Suprapubic skin (tissue), 4 donors: ENCODE results near the gene MRPS10. TPM values are rescaled to one million over a fixed set of nuclear protein-coding genes. Genes with fewer than 3 reads are reported as not detected.
A peak's percentile ranks its signal among the peaks of the same experiment; 100 is the strongest.
"Not testable (repeated sequence)": the region's sequence is repeated elsewhere in the genome, so short reads cannot be mapped to it uniquely, and the experiment has no call there.

Source experiments
- DNase-seq, 2 donors: peaks; one replicate each; pipeline ENCODE4 v3.0.0-alpha.2; 2019; ENCODE audit warnings: low spot score in 2 of 2
- H3K27ac ChIP-seq: fragments of 200-600 bp; sonication (generic); one replicate; pipeline ENCODE4 v1.5.1; 2019
- H3K27me3 ChIP-seq: fragments of 200-600 bp; sonication (generic); one replicate; pipeline ENCODE4 v1.5.1; 2019
- H3K36me3 ChIP-seq: fragments of 200-600 bp; sonication (generic); one replicate; pipeline ENCODE4 v1.5.1; 2019
- H3K4me1 ChIP-seq: fragments of 200-600 bp; sonication (generic); one replicate; pipeline ENCODE4 v1.5.1; 2019
- H3K4me3 ChIP-seq: fragments of 200-600 bp; sonication (generic); one replicate; pipeline ENCODE4 v1.5.1; 2019; ENCODE audit warnings: mild to moderate bottlenecking
- H3K9me3 ChIP-seq: fragments of 200-600 bp; sonication (generic); one replicate; pipeline ENCODE4 v1.5.1; 2019
- EP300 ChIP-seq: sonication (generic); formaldehyde crosslinking; IDR thresholded peaks from one replicate; pipeline ENCODE4 v1.6.1; 2017; ENCODE audit warnings: antibody characterized with exemption
- POLR2A ChIP-seq, 2 donors: fragments of 450-650 bp; IDR thresholded peaks; one replicate each; pipeline ENCODE4 v1.6.1; 2017; ENCODE audit warnings: antibody characterized with exemption in 2 of 2, mild to moderate bottlenecking in 2 of 2, moderate library complexity in 2 of 2
- POLR2AphosphoS5 ChIP-seq, 3 donors: sonication (generic); formaldehyde crosslinking; IDR thresholded peaks; one replicate each; pipeline ENCODE4 v1.6.1; 2017; ENCODE audit warnings: antibody characterized with exemption in 3 of 3
- WGBS: methylation state at CpG from one replicate; pipeline ENCODE4 v1.1.5; 2018; 5-methylcytosine and 5-hydroxymethylcytosine counted together
- total RNA-seq, 4 donors: library from RNA; depleted of rRNA; stranded (reverse); fragments of >200 nt; gene quantifications; one replicate each; pipeline ENCODE4 v1.1.0, GENCODE V29; 2016
- TF ChIP-seq, protein P1 (sequence below), 2 donors: fragments of 200-600 bp in 1 of 2; fragments of 450-650 bp in 1 of 2; sonication (generic) in 1 of 2; IDR thresholded peaks; one replicate each; pipeline ENCODE4 v1.5.1; 2016 to 2019; ENCODE audit warnings: antibody characterized with exemption in 2 of 2, mild to moderate bottlenecking in 1 of 2, moderate library complexity in 1 of 2

Gene MRPS10
- total RNA-seq, 4 donors from 2014 or later = 17.7 to 20.8 (median 20.3) TPM

DNA sequence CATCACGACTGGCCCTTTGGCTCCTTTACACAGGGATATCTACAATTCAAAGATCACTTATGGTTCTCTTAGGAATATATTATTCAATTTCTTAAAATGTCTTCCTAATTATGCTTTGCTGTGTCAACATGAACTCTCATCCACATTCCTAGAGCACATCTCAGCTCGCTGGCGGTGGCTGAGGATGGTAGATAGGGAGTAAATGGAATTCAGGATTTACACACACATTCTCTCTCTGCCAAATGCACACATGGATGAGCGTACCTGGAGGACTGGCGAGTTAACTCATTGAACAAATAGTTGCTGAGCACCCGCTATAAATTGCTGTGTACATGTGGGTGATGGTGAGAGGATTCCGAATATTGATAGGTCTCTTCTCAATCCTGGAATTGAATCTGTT lies 4.8 kb upstream of the MRPS10 start:
- no peak overlapping the region for H3K4me3 ChIP-seq
- no peaks in the 10 kb centered on the region for H3K27me3 ChIP-seq
- 84% methylated on average over 7 of the region's 7 CpGs for WGBS
- TF ChIP-seq EP300 (no peak), POLR2A (IDR thresholded peaks at IDR 0.05) (no peak), POLR2AphosphoS5 (IDR thresholded peaks at IDR 0.05) (no peak)
- TF ChIP-seq, protein P1, sequence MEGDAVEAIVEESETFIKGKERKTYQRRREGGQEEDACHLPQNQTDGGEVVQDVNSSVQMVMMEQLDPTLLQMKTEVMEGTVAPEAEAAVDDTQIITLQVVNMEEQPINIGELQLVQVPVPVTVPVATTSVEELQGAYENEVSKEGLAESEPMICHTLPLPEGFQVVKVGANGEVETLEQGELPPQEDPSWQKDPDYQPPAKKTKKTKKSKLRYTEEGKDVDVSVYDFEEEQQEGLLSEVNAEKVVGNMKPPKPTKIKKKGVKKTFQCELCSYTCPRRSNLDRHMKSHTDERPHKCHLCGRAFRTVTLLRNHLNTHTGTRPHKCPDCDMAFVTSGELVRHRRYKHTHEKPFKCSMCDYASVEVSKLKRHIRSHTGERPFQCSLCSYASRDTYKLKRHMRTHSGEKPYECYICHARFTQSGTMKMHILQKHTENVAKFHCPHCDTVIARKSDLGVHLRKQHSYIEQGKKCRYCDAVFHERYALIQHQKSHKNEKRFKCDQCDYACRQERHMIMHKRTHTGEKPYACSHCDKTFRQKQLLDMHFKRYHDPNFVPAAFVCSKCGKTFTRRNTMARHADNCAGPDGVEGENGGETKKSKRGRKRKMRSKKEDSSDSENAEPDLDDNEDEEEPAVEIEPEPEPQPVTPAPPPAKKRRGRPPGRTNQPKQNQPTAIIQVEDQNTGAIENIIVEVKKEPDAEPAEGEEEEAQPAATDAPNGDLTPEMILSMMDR (IDR thresholded peaks at IDR 0.05) = no peak
- no peaks in the 10 kb centered on the region for H3K9me3 ChIP-seq
- H3K36me3 ChIP-seq = peaks cover 5% of the 10 kb centered on the region
- H3K27ac ChIP-seq = no peak overlapping the region
- H3K4me1 ChIP-seq = peaks cover 26% of the 10 kb centered on the region
- DNase-seq = no peak

DNA sequence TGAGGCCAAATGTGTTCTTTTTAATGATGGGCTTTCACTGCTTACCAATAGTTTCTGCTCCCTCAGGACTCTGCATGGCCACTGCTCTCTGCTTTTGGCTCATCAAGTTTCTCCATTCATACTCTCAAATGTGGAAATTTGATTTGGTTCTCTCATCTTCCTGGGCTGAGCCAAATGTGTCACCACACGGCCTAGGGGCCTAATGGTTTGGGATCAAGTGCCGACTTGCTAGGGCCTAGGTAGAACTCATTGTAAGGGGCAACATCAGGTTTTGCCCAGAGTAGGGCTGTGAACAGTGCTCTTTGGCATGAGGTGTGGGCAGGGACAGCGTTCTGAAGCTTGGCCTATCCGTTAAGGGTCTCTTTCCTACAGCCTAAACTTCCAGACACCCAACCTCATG lies 3.9 kb upstream of the MRPS10 start:
- TF ChIP-seq EP300 (no peak), POLR2AphosphoS5 (IDR thresholded peaks at IDR 0.05) (no peak)
- TF ChIP-seq, protein P1 (IDR thresholded peaks at IDR 0.05) = no peak
- no peak overlapping the region for H3K27ac ChIP-seq
- WGBS = 52% methylated on average over 4 of the region's 4 CpGs
- peaks cover 27% of the 10 kb centered on the region for H3K4me1 ChIP-seq
- H3K4me3 ChIP-seq = no peak overlapping the region
- no peaks in the 10 kb centered on the region for H3K27me3 ChIP-seq
- no peaks in the 10 kb centered on the region for H3K9me3 ChIP-seq
- no peak for DNase-seq
- no peaks in the 10 kb centered on the region for H3K36me3 ChIP-seq

DNA sequence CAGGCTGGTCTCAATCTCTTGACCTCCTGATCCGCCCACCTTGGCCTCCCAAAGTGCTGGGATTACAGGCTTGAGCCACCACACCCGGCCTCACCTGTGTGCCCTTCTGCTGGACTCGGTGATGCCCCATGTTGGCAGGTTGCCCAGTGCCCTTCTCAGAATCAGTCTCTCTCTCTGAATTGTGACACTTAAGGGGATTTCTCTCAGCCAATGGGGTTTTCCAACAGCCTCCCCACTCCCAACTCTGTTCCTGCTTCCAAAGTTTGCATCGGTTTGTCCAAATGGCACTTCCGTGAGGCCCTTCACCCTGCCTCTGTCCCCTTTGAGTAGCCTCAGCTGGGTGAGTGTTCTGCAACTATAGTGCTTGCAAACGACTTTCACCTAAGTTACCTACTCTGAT lies 3.1 kb upstream of the MRPS10 start:
- TF ChIP-seq, protein P1 (IDR thresholded peaks at IDR 0.05) = no peak
- no peak for TF ChIP-seq EP300
- TF ChIP-seq POLR2A (IDR thresholded peaks at IDR 0.05) = no peak
- no peak for TF ChIP-seq POLR2AphosphoS5 (IDR thresholded peaks at IDR 0.05)
- DNase-seq = no peak
- Histone ChIP-seq H3K27ac (no peak overlapping the region), H3K36me3 (no peaks in the 10 kb centered on the region), H3K9me3 (no peaks in the 10 kb centered on the region), H3K27me3 (no peaks in the 10 kb centered on the region), H3K4me3 (no peak overlapping the region), H3K4me1 (peaks cover 25% of the 10 kb centered on the region)
- WGBS = 79% methylated on average over 6 of the region's 6 CpGs

DNA sequence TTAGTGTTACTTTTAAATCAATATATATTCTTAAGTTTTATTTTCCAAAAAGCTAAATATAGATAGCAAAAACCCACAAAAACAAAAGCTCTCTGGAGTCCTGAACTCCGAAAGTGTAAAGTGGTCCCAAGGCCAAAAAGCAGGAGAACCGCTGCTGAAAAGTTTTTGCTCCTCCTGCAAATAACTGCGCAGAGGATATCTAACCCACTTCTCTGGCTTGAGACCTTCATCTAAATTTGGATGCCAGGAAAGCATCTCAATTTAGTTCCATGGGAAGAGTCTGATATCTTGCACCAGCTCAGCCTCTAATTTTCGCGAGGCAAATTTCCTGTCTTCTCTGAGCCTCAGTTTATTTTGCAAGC lies 523 bp downstream of the MRPS10 start:
- 4% methylated on average over 5 of the region's 5 CpGs for WGBS
- no peak for DNase-seq
- TF ChIP-seq EP300 = no peak
- TF ChIP-seq, protein P1 (IDR thresholded peaks at IDR 0.05) = no peak
- TF ChIP-seq POLR2A (IDR thresholded peaks at IDR 0.05) = no peak
- no peak for TF ChIP-seq POLR2AphosphoS5 (IDR thresholded peaks at IDR 0.05)

DNA sequence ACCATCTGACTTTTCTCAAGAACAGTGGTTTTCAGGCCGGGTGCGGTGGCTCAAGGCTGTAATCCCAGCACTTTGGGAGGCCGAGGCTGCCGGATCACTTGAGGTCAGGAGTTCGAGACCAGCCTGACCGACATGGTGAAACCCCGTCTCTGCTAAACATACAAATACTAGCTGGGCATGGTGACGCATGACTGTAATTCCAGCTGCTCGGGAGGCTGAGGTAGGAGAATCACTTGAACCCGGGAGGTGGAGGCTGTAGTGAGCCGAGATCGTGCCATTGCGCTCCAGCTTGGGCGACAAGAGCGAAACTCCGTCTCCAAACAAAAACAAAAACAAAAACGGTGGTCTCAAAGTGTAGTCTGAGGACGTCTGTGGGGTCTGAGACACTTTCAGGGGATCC lies 1.2 kb downstream of the MRPS10 start:
- H3K27me3 ChIP-seq, DNase-seq, H3K27ac ChIP-seq, H3K9me3 ChIP-seq: not testable (repeated sequence)
- 84% methylated on average over 18 of the region's 18 CpGs for WGBS
- peak overlapping the region; percentile 78 for H3K4me3 ChIP-seq
- peaks cover 31% of the 10 kb centered on the region for H3K4me1 ChIP-seq
- peaks cover 21% of the 10 kb centered on the region for H3K36me3 ChIP-seq

More for the DNA sequence above, 523 bp downstream of the MRPS10 start:
- Histone ChIP-seq H3K27ac (peak overlapping the region; percentile 86), H3K36me3 (peaks cover 17% of the 10 kb centered on the region), H3K27me3 (no peaks in the 10 kb centered on the region), H3K4me3 (peak overlapping the region; percentile 78), H3K4me1 (peaks cover 31% of the 10 kb centered on the region), H3K9me3 (no peaks in the 10 kb centered on the region)

DNA sequence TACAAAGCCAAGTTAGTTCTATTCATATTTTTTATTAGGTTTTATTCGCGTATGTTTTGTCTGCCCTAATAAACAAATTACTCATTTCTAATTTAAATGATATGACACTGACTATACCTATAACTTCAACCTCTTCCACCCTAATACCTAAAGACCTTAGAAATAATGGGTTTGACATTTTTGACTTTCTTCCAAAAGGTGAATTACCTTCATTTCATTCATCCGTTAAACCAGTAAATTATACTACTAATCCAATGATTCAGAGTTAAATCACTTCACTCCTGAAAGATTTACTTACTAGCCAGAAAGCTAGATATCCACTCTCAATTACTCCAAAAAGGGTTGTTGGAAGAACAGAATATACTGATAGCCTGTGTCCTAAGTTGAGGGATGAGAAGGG lies 5.2 kb downstream of the MRPS10 start:
- Histone ChIP-seq H3K27me3 (no peaks in the 10 kb centered on the region), H3K4me3 (no peak overlapping the region), H3K9me3 (no peaks in the 10 kb centered on the region), H3K36me3 (peaks cover 57% of the 10 kb centered on the region), H3K27ac (no peak overlapping the region), H3K4me1 (peaks cover 18% of the 10 kb centered on the region)
- DNase-seq = no peak
- TF ChIP-seq EP300 (no peak), POLR2A (IDR thresholded peaks at IDR 0.05) (no peak), POLR2AphosphoS5 (IDR thresholded peaks at IDR 0.05) (no peak)
- TF ChIP-seq, protein P1 (IDR thresholded peaks at IDR 0.05) = no peak
- WGBS = 61% methylated on average over 3 of the region's 3 CpGs
